ENCODE measurements around the gene CMTM1. TPM values are rescaled to one million over a fixed set of nuclear protein-coding genes. Genes with fewer than 3 reads are reported as not detected.

Gene CMTM1
- total RNA-seq, 4 donors from 2014 or later = 0.89 TPM; not detected in 3

- Histone ChIP-seq H3K36me3 (peaks cover 0 to 100% of the 10 kb centered on the region in 2 donors), H3K4me3 (no peak overlapping the region), H3K27me3 (no peaks in the 10 kb centered on the region), H3K4me1 (peaks cover 0 to 4% (median 0%) of the 10 kb centered on the region in 3 donors), H3K27ac (no peak overlapping the region), H3K9me3 (no peaks in the 10 kb centered on the region)
- ATAC-seq = no peak
- TF ChIP-seq CTCF (IDR thresholded peaks at IDR 0.05) (no peak), POLR2A (IDR thresholded peaks at IDR 0.05) (no peak), POLR2AphosphoS5 (IDR thresholded peaks at IDR 0.05) (no peak), EP300 (IDR thresholded peaks at IDR 0.05) (no peak)
- WGBS, 2 donors (ENCODE audit: low coverage in 1 of 2) = 75 to 90% methylated on average over 3 to 6 of the region's 6 CpGs
These were observed 36.8 kb upstream of the CMTM1 start for GRCh38 chr16:66529475-66529874.

- no peaks in the 10 kb centered on the region for H3K27me3 ChIP-seq
- no peak for TF ChIP-seq POLR2AphosphoS5 (IDR thresholded peaks at IDR 0.05)
- TF ChIP-seq CTCF (IDR thresholded peaks at IDR 0.05) = no peak
- TF ChIP-seq POLR2A (IDR thresholded peaks at IDR 0.05) = no peak
- TF ChIP-seq EP300 (IDR thresholded peaks at IDR 0.05) = no peak
- no peak overlapping the region for H3K27ac ChIP-seq
- ATAC-seq = no peak
- peaks cover 0 to 98% of the 10 kb centered on the region in 2 donors for H3K36me3 ChIP-seq
- 88 to 92% methylated on average over 1 of the region's 1 CpG for WGBS, 2 donors (ENCODE audit: low coverage in 1 of 2)
- H3K4me1 ChIP-seq = no peaks in the 10 kb centered on the region
- no peak overlapping the region for H3K4me3 ChIP-seq
- H3K9me3 ChIP-seq = no peaks in the 10 kb centered on the region
These were observed 31.9 kb upstream of the CMTM1 start for GRCh38 chr16:66534376-66534799.

- no peaks in the 10 kb centered on the region for H3K9me3 ChIP-seq
- H3K27ac ChIP-seq = no peak overlapping the region
- ATAC-seq = no peak
- H3K4me1 ChIP-seq = no peaks in the 10 kb centered on the region
- H3K36me3 ChIP-seq = peaks cover 0 to 97% of the 10 kb centered on the region in 2 donors
- WGBS, 2 donors (ENCODE audit: low coverage in 1 of 2) = 80% methylated on average over 1 of the region's 4 CpGs; no CpG with 5 or more reads in 1 of the 2 donors
- TF ChIP-seq POLR2AphosphoS5 (IDR thresholded peaks at IDR 0.05) (no peak), POLR2A (IDR thresholded peaks at IDR 0.05) (no peak), CTCF (IDR thresholded peaks at IDR 0.05) (no peak), EP300 (IDR thresholded peaks at IDR 0.05) (no peak)
- H3K4me3 ChIP-seq = no peak overlapping the region
- H3K27me3 ChIP-seq = no peaks in the 10 kb centered on the region
These were observed 29.7 kb upstream of the CMTM1 start for GRCh38 chr16:66536525-66536924.

- Histone ChIP-seq H3K36me3 (peaks cover 0 to 97% of the 10 kb centered on the region in 2 donors), H3K9me3 (no peaks in the 10 kb centered on the region), H3K4me3 (no peak overlapping the region), H3K27ac (no peak overlapping the region), H3K4me1 (no peaks in the 10 kb centered on the region), H3K27me3 (no peaks in the 10 kb centered on the region)
- no peak for ATAC-seq
- WGBS, 2 donors (ENCODE audit: low coverage in 1 of 2) = 92% methylated on average over 2 of the region's 2 CpGs; no CpG with 5 or more reads in 1 of the 2 donors
- TF ChIP-seq POLR2AphosphoS5 (IDR thresholded peaks at IDR 0.05) = no peak
- no peak for TF ChIP-seq CTCF (IDR thresholded peaks at IDR 0.05)
- TF ChIP-seq POLR2A (IDR thresholded peaks at IDR 0.05) = no peak
- no peak for TF ChIP-seq EP300 (IDR thresholded peaks at IDR 0.05)
These were observed 29.0 kb upstream of the CMTM1 start for GRCh38 chr16:66537236-66537635.

GRCh38 chr16:66538910-66539309 is 27.3 kb upstream of the CMTM1 start:
- Histone ChIP-seq H3K27me3 (no peaks in the 10 kb centered on the region), H3K4me1 (no peaks in the 10 kb centered on the region), H3K27ac (no peak overlapping the region), H3K9me3 (no peaks in the 10 kb centered on the region), H3K36me3 (peaks cover 0 to 97% of the 10 kb centered on the region in 2 donors), H3K4me3 (no peak overlapping the region)
- no peak for TF ChIP-seq CTCF (IDR thresholded peaks at IDR 0.05)
- TF ChIP-seq POLR2AphosphoS5 (IDR thresholded peaks at IDR 0.05) = no peak
- ATAC-seq = no peak
- WGBS, 2 donors (ENCODE audit: low coverage in 1 of 2) = 85 to 100% methylated on average over 1 to 5 of the region's 5 CpGs

Data from gastroesophageal sphincter (tissue), 4 donors.